Measurements from ENCODE around the gene INTS6. TPM values are rescaled to one million over a fixed set of nuclear protein-coding genes. Genes with fewer than 3 reads are reported as not detected.

The INTS6 gene
- total RNA-seq, 4 donors from 2014 or later: 30.8 to 60.1 (median 45.5) TPM

DNA sequence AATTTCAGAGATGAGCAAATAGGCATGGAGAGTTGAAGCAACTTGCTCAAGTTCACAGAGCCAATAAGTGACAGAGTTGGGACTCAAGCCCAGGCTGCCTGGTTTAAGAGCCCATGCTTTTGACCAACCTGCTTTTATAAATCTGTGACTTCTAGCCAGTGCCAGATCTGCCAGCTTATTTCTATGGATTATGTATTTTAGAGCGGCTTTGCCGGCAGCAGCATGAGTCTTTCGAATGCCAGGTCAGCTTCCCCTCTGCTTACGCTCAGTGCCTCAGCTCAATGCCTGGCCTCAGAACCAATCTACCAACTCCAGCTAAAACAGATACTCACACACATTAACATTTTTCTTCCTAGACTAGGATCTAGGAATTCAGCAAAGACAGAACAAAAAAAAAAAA is 111.0 kb downstream of the INTS6 start:
- Histone ChIP-seq H3K4me1 (no peaks in the 10 kb centered on the region), H3K4me3 (no peak overlapping the region), H3K27me3 (no peaks in the 10 kb centered on the region), H3K27ac (no peak overlapping the region), H3K36me3 (peaks cover 0 to 7% (median 0%) of the 10 kb centered on the region in 3 donors), H3K9me3 (no peaks in the 10 kb centered on the region)
- WGBS, 2 donors: 98 to 99% methylated on average over 4 of the region's 4 CpGs
- no peak for DNase-seq (ENCODE audit: low spot score in 2 of 2)
- no peak for TF ChIP-seq EP300 (IDR thresholded peaks at IDR 0.05)
- TF ChIP-seq, protein P1, sequence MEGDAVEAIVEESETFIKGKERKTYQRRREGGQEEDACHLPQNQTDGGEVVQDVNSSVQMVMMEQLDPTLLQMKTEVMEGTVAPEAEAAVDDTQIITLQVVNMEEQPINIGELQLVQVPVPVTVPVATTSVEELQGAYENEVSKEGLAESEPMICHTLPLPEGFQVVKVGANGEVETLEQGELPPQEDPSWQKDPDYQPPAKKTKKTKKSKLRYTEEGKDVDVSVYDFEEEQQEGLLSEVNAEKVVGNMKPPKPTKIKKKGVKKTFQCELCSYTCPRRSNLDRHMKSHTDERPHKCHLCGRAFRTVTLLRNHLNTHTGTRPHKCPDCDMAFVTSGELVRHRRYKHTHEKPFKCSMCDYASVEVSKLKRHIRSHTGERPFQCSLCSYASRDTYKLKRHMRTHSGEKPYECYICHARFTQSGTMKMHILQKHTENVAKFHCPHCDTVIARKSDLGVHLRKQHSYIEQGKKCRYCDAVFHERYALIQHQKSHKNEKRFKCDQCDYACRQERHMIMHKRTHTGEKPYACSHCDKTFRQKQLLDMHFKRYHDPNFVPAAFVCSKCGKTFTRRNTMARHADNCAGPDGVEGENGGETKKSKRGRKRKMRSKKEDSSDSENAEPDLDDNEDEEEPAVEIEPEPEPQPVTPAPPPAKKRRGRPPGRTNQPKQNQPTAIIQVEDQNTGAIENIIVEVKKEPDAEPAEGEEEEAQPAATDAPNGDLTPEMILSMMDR (IDR thresholded peaks at IDR 0.05): no peak
- TF ChIP-seq POLR2A (IDR thresholded peaks at IDR 0.05): no peak

GRCh38 chr13:51341232-51341631 is 111.6 kb downstream of the INTS6 start:
- Histone ChIP-seq H3K4me3 (no peak overlapping the region), H3K36me3 (peaks cover 0 to 7% (median 0%) of the 10 kb centered on the region in 3 donors), H3K9me3 (no peaks in the 10 kb centered on the region), H3K4me1 (no peaks in the 10 kb centered on the region), H3K27me3 (no peaks in the 10 kb centered on the region), H3K27ac (no peak overlapping the region)
- no peak for DNase-seq (ENCODE audit: low spot score in 2 of 2)
- WGBS, 2 donors: 79 to 82% methylated on average over 2 of the region's 2 CpGs
- TF ChIP-seq EP300 (IDR thresholded peaks at IDR 0.05) (no peak), POLR2A (IDR thresholded peaks at IDR 0.05) (no peak)
- TF ChIP-seq, protein P1 (IDR thresholded peaks at IDR 0.05): no peak

DNA sequence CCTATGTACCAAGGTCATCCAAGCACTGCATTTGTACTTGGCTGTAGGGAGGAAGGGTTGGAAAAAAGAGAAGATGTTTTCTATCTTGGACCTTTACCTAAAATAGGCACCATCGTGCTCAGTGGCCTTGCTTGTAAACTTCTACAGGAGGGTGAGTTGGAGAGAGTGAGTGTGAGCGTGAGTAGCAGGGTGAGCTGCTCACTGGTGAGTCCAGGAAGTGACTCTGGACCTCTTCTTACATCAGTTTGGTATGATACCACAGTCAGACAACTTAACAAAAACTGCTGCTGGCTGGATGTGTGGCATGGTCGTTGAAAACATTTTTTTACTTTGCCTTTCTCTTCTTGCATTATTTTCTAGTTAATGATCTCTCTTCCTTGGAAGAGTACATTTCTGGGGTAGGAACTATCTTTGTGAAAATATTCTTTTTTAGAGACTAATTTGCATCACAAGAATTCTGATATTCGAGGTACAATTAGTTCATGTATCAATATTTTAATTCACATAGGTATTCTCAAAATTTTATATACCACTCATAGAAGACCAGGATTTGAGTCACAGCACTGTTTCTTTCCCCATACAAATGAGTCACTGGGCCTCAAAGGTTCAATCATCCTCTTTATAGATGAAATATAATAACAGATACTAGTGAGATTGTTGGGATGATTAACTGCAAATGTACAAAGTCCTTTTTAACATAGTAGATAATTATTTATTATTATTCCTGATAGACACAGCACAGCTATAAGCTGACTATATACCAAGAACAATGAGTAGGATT is 112.7 kb downstream of the INTS6 start:
- Histone ChIP-seq H3K27ac (no peak overlapping the region), H3K36me3 (peaks cover 0 to 7% (median 0%) of the 10 kb centered on the region in 3 donors), H3K9me3 (no peaks in the 10 kb centered on the region), H3K27me3 (no peaks in the 10 kb centered on the region), H3K4me3 (no peak overlapping the region), H3K4me1 (no peaks in the 10 kb centered on the region)
- no peak for TF ChIP-seq EP300 (IDR thresholded peaks at IDR 0.05)
- TF ChIP-seq, protein P1 (IDR thresholded peaks at IDR 0.05): no peak
- no peak for TF ChIP-seq POLR2A (IDR thresholded peaks at IDR 0.05)
- no peak for DNase-seq (ENCODE audit: low spot score in 2 of 2)
- 73 to 80% methylated on average over 4 of the region's 4 CpGs for WGBS, 2 donors

DNA sequence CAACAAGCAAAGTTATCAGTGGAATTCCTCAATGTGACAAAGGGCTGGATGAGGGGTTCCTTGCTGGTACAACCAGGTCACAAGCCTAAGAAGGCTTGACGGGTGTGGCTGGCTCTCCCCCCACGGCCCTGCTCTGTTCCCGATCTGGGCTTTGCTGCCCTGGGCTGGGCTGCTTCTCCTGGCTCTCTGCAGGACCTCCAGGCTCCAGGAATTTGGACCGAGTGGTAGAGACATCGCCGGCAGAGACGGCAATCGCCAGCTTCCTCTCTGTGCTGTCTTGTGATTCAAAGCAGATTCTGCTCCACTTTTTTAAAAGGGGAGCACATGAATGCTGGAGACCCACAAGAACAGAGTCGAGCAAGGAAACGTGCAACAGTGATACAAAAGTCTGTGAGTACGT is 113.5 kb downstream of the INTS6 start, which contains the start of gene SERPINE3:
Gene SERPINE3, plus strand, starts transcription at position 338 of the 400 bp plus-strand sequence. CDS start 1,401 bp downstream, outside the sequence.
- TF ChIP-seq, protein P1 (IDR thresholded peaks at IDR 0.05): no peak
- TF ChIP-seq POLR2A (IDR thresholded peaks at IDR 0.05): no peak
- no peak for TF ChIP-seq EP300 (IDR thresholded peaks at IDR 0.05)
- WGBS, 2 donors: 74 to 85% methylated on average over 11 of the region's 11 CpGs

GRCh38 chr13:51336746-51337145 is 116.1 kb downstream of the INTS6 start:
- Histone ChIP-seq H3K4me3 (no peak overlapping the region), H3K9me3 (no peaks in the 10 kb centered on the region), H3K36me3 (no peaks in the 10 kb centered on the region), H3K4me1 (no peaks in the 10 kb centered on the region), H3K27me3 (no peaks in the 10 kb centered on the region), H3K27ac (no peak overlapping the region)
- 83 to 89% methylated on average over 5 of the region's 5 CpGs for WGBS, 2 donors
- TF ChIP-seq EP300 (IDR thresholded peaks at IDR 0.05) (no peak), POLR2A (IDR thresholded peaks at IDR 0.05) (no peak)
- TF ChIP-seq, protein P1 (IDR thresholded peaks at IDR 0.05): no peak
- DNase-seq (ENCODE audit: low spot score in 2 of 2): no peak

More for the DNA sequence above, 113.5 kb downstream of the INTS6 start, which contains the start of gene SERPINE3:
- no peaks in the 10 kb centered on the region for H3K4me1 ChIP-seq
- H3K27me3 ChIP-seq: no peaks in the 10 kb centered on the region
- no peak within 1 kb of the TSS for H3K27ac ChIP-seq
- H3K4me3 ChIP-seq: no peak within 1 kb of the TSS
- no peak for DNase-seq (ENCODE audit: low spot score in 2 of 2)
- H3K36me3 ChIP-seq: peaks cover 0 to 5% (median 0%) of the 10 kb centered on the region in 3 donors
- H3K9me3 ChIP-seq: no peaks in the 10 kb centered on the region
